Heart right ventricle (tissue), 16 donors: Measurements from ENCODE around the gene RPL5. TPM values are rescaled to one million over a fixed set of nuclear protein-coding genes. Genes with fewer than 3 reads are reported as not detected.

Experiments used
- ATAC-seq, 8 donors: fragments of 200-7000 bp; cut with Tn5 transposase; one replicate each; pipeline ENCODE4 v1.9.1; 2020; ENCODE audit warnings: mild to moderate bottlenecking in 8 of 8, moderate library complexity in 8 of 8, moderate number of reproducible peaks in 1 of 8
- DNase-seq, 2 donors: peaks; one replicate each; pipeline ENCODE4 v3.0.0-alpha.2; 2020
- H3K27ac ChIP-seq, 10 donors: fragments of 200-600 bp; sonication (generic) in 2 of 10; one replicate each; pipeline versions ENCODE4 v1.5.0 to v1.8.0; 2020 to 2022; ENCODE audit warnings: mild to moderate bottlenecking in 3 of 10
- H3K27me3 ChIP-seq, 7 donors: fragments of 200-600 bp; one replicate each; pipeline ENCODE4 v1.8.0; 2021 to 2022; ENCODE audit warnings: mild to moderate bottlenecking in 2 of 7
- H3K36me3 ChIP-seq, 9 donors: fragments of 200-600 bp; sonication (generic) in 1 of 9; one replicate each; pipeline versions ENCODE4 v1.5.0 to v1.8.0; 2020 to 2022; ENCODE audit warnings: mild to moderate bottlenecking in 2 of 9
- H3K4me1 ChIP-seq, 9 donors: fragments of 200-600 bp; sonication (generic) in 1 of 9; one replicate each; pipeline versions ENCODE4 v1.5.0 to v1.8.0; 2020 to 2022; ENCODE audit warnings: mild to moderate bottlenecking in 4 of 9
- H3K4me3 ChIP-seq, 10 donors: fragments of 200-600 bp; sonication (generic) in 2 of 10; one replicate each; pipeline versions ENCODE4 v1.5.0 to v1.8.0; 2020 to 2022; ENCODE audit warnings: mild to moderate bottlenecking in 7 of 10, moderate library complexity in 2 of 10
- H3K9me3 ChIP-seq, 11 donors: fragments of 200-600 bp in 10 of 11; sonication (generic) in 2 of 11; one replicate each; pipeline versions ENCODE4 v1.5.0 to v1.8.0; 2013 to 2022; ENCODE audit warnings: mild to moderate bottlenecking in 2 of 11, control low read depth in 1 of 11, moderate library complexity in 1 of 11
- WGBS, 2 donors: extraction: QIAGEN DNeasy Blood & Tissue Kit; methylation state at CpG; one replicate each; pipeline ENCODE4 v1.1.7; 2013; ENCODE audit warnings: inconsistent platforms in 1 of 2; 5-methylcytosine and 5-hydroxymethylcytosine counted together
- intact Hi-C, 10 donors: fragments of 100-400 bp; cut with DNase I; formaldehyde crosslinking; loops; one replicate each; pipeline versions ENCODE4 v1.11.1 to v1.14.2; 2022
- polyA plus RNA-seq, 2 donors: library from polyadenylated mRNA; stranded (reverse); fragments of 200-250 nt; gene quantifications; one replicate each; pipeline ENCODE4 v1.2.3, GENCODE V29; 2013
- total RNA-seq, 10 donors: library from RNA; stranded (reverse); fragmentation: NEBNext Ultra II Directional in 3 of 10; extraction: Animal tissue kit (Norgen Biotek cat#: 25700) in 3 of 10; gene quantifications; one replicate each; pipeline versions ENCODE4 v1.2.1 to v1.2.4, GENCODE V29; 2021 to 2023
- TF ChIP-seq, protein P1 (sequence below), 9 donors: fragments of 200-600 bp; sonication (generic) in 2 of 9; IDR thresholded peaks; one replicate each; pipeline versions ENCODE4 v1.5.0 to v1.8.0; 2021 to 2022; ENCODE audit warnings: antibody characterized with exemption in 9 of 9, mild to moderate bottlenecking in 5 of 9, moderate library complexity in 1 of 9
- donor health status: Arrhythmogenic right ventricular cardiomyopathy.
- donor health status: ischemic (EF 13 %, LVEDD 7.1; RV severe dilation, severe dysfunction).
- donor health status: healthy with polysubstance abuse.
- donor health status: DM: no; HTN: yes; CAD: no.
- donor health status: DM: no; HTN: no; CAD: no.
- donor health status: ischemic (EF 25% LVEDD 6.9; RV normal size, moderate dysfunction).
- donor health status: ischemic (EF 25% LVEDD 5.7; RV mildly dilated, moderate dysfunction).
- donor health status: healthy.
- donor health status: DM: yes; HTN: yes; CAD: no.
- donor health status: Ischemic cardiomyopathy.
- donor health status: ischemic (EF 35%, LVEDD 5.7; RV mildly dilated, moderate dysfunction).
- donor health status: nonischemic (EF 11% LVEDD 7.7; RV severe dilation, severe dysfunction).
- donor health status: DM: yes; HTN: yes; CAD: no.
- donor health status: PGD.
- donor health status: ischemic (EF 29% LVEDD 5.4; RV normal size, mild dysfunction).
- donor health status: nonischemic (EF 23%, LVEDD 6.1; RV moderate dilation, normal function).

Gene RPL5
- total and polyA plus RNA-seq, 12 donors: 468 to 1,695 (median 561) TPM

DNA sequence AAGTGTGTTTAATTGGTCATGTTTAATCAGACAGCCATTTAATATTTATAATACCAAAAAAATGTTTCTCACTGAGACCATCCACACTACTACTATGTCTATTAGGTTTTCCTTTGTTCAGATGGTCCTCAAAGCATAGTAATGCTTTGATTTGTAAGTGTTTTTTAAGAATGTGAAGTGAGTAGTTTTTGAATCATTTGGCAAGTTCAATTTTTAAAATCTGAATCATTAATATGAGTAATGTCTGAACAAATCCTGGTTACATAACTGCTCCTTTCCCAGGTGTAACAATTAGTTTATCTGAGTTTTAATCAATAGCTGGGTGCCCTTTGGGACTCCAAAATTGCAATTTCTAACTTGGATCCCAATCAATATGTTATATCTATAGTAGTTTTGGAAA is 23.5 kb upstream of the RPL5 start:
- ATAC-seq (no peak), DNase-seq (no peak)
- intact Hi-C loops: no loop called here
- H3K36me3 ChIP-seq: no peaks in the 10 kb centered on the region
- H3K9me3 ChIP-seq: no peaks in the 10 kb centered on the region
- no peak overlapping the region for H3K4me3 ChIP-seq
- TF ChIP-seq, protein P1, sequence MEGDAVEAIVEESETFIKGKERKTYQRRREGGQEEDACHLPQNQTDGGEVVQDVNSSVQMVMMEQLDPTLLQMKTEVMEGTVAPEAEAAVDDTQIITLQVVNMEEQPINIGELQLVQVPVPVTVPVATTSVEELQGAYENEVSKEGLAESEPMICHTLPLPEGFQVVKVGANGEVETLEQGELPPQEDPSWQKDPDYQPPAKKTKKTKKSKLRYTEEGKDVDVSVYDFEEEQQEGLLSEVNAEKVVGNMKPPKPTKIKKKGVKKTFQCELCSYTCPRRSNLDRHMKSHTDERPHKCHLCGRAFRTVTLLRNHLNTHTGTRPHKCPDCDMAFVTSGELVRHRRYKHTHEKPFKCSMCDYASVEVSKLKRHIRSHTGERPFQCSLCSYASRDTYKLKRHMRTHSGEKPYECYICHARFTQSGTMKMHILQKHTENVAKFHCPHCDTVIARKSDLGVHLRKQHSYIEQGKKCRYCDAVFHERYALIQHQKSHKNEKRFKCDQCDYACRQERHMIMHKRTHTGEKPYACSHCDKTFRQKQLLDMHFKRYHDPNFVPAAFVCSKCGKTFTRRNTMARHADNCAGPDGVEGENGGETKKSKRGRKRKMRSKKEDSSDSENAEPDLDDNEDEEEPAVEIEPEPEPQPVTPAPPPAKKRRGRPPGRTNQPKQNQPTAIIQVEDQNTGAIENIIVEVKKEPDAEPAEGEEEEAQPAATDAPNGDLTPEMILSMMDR (IDR thresholded peaks at IDR 0.05): no peak
- H3K4me1 ChIP-seq: peaks cover 0 to 15% (median 6%) of the 10 kb centered on the region in 9 donors
- H3K27me3 ChIP-seq: no peaks in the 10 kb centered on the region
- H3K27ac ChIP-seq: no peak overlapping the region

GRCh38 chr1:92816732-92817131 is 15.1 kb upstream of the RPL5 start:
- DNase-seq: no peak
- no peak for ATAC-seq
- TF ChIP-seq, protein P1 (IDR thresholded peaks at IDR 0.05): no peak
- Histone ChIP-seq H3K36me3 (no peaks in the 10 kb centered on the region), H3K27ac (no peak overlapping the region), H3K9me3 (no peaks in the 10 kb centered on the region), H3K27me3 (no peaks in the 10 kb centered on the region), H3K4me3 (no peak overlapping the region), H3K4me1 (no peaks in the 10 kb centered on the region)
- 72 to 73% methylated on average over 2 of the region's 2 CpGs for WGBS, 2 donors
- intact Hi-C loops: loop anchor here in 5 of 10 donors (5.0 to 10.0 kb wide), 3 partner anchors 64 to 512 kb away; no protein-coding TSS in a partner anchor

GRCh38 chr1:92817137-92817697 is 14.6 kb upstream of the RPL5 start:
- no peak for DNase-seq
- ATAC-seq: no peak
- Histone ChIP-seq H3K27me3 (no peaks in the 10 kb centered on the region), H3K4me1 (no peaks in the 10 kb centered on the region), H3K36me3 (no peaks in the 10 kb centered on the region), H3K4me3 (no peak overlapping the region), H3K27ac (no peak overlapping the region), H3K9me3 (no peaks in the 10 kb centered on the region)
- WGBS, 2 donors: 77 to 84% methylated on average over 1 of the region's 1 CpG
- intact Hi-C loops: loop anchor here in 5 of 10 donors (5.0 to 10.0 kb wide), 3 partner anchors 65 to 512 kb away; no protein-coding TSS in a partner anchor
- TF ChIP-seq, protein P1 (IDR thresholded peaks at IDR 0.05): no peak

DNA sequence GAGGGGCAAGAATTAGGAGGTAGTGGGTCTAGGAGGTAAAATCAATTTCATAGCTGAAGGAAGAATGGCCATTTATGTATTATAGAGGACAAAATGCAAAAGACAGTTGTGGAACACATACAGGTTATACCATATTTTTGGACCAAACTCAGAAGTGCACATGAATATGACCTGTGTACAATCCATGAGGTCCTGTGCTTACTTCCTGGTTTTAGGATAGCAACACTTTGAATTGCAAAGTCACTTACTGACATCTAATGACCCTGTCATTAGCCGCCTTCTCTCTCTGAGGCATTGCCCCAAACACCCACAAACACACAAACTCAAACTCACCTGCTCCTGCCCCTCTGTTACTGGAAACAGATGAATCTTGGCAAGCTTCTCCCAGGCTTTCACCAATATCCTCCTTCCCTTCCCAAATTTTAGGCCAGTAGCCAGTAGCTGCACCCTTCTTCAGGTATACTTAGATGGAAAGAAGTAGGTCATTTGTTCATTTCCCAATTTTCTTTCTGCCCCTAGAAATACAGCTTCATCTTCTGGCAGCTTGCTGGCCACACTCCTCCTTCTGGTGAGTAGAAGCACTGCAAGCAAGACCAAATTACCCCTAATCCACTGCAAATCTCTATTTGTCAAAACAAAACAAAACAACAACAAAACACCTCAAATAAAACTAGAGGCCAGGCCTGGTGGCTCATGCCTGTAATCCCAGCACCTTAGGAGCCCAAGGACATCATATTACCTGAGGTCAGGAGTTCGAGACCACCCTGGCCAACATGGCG is 13.7 kb upstream of the RPL5 start:
- WGBS, 2 donors: 96% methylated on average over 3 of the region's 3 CpGs
- no peaks in the 10 kb centered on the region for H3K4me1 ChIP-seq
- intact Hi-C loops: loop anchor here in 8 of 10 donors (2.0 to 10.0 kb wide), 4 partner anchors 66 to 513 kb away; no protein-coding TSS in a partner anchor
- ATAC-seq: peak in 1 of 8 donors; percentile 27
- H3K27ac ChIP-seq: no peak overlapping the region
- no peaks in the 10 kb centered on the region for H3K36me3 ChIP-seq
- no peak overlapping the region for H3K4me3 ChIP-seq
- no peaks in the 10 kb centered on the region for H3K9me3 ChIP-seq
- peak in 1 of 2 donors; percentile 12 for DNase-seq
- no peaks in the 10 kb centered on the region for H3K27me3 ChIP-seq
- TF ChIP-seq, protein P1 (IDR thresholded peaks at IDR 0.05): peak; percentile 36 to 75 (median 69)
